Left renal pelvis (tissue), 4 donors: Measurements from ENCODE around the gene CIAO1. TPM values are rescaled to one million over a fixed set of nuclear protein-coding genes. Genes with fewer than 3 reads are reported as not detected.
"Not testable (repeated sequence)": the region's sequence is repeated elsewhere in the genome, so short reads cannot be mapped to it uniquely, and the experiment has no call there.

ENCODE experiments used
- DNase-seq, 4 donors: peaks; one replicate each; pipeline ENCODE4 v3.0.0-alpha.2; 2013; ENCODE audit warnings: low read depth in 4 of 4, low spot score in 3 of 4
- polyA plus RNA-seq, 4 donors: library from polyadenylated mRNA; unstranded; fragments of 120-200 nt; gene quantifications; one replicate each; pipeline ENCODE4 v1.2.1, GENCODE V29; 2013; ENCODE audit not compliant: insufficient read length in 4 of 4

The CIAO1 gene
- polyA plus RNA-seq, 4 donors, result 51.9 to 83.5 (median 61.1) TPM

DNA sequence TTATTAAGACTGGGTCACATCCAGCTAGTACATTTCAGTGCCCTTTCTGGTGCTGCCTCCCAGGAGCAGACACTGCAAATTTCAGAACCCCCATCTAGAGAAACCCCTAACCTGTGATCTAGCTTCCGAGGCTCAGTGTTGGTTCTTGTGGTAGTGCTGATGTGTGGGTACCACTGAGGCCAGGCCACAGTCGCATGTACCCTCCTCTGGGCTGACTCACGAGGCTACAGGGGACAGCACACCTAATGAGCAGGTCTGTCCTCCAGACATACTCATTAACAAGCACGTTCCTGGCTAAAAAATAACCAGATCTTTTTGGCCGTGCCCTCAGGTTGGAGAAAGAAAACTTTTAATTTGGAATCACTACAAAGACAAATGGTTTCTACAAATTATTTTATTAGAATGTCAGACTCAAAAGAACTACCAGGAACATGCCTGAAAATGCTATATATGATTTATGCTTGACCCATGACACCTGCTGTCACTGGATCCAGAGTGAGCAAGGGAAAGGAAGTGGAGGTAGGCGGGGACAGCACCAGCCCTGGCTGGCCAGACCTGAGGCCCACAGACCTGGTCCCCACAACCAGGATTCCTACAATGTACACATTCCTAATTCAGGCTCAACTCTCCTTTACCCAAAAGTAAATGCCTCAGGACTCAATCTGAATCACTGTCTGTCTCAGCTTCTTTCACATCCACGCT lies 8.5 kb downstream of the CIAO1 start:
- no peak for DNase-seq

- no peak for DNase-seq
Measured at GRCh38 chr2:96276787-96277499, 10.9 kb downstream of the CIAO1 start.

DNA sequence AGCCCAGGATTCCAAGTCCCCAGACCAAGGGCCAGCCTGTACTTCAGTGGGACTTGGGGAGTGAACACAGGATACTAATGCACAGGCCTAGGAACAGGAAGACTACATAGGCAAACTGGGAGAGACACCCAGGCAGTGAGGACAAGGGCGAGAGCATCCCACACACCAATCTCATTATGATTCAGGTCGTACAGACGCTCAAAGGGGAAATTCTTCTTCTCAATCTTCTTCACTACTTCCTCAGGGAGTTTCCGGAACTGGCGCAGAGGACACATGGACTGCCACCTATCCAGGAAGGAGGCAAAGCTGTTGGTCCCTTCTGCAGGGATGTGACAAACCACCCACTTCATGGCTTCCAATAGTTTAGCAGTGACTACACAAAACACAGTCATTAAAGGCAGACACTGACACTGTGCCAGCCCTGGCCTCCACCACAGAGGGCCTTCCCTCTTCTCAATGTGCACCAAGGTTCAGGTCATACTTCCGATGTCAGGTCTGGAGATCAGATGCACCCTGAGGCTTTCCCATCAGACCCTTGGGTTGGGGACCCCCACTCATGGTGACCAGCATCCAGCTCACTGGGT lies 21.3 kb downstream of the CIAO1 start:
- no peak for DNase-seq

GRCh38 chr2:96291751-96292150 lies 25.7 kb downstream of the CIAO1 start:
- no peak for DNase-seq

DNA sequence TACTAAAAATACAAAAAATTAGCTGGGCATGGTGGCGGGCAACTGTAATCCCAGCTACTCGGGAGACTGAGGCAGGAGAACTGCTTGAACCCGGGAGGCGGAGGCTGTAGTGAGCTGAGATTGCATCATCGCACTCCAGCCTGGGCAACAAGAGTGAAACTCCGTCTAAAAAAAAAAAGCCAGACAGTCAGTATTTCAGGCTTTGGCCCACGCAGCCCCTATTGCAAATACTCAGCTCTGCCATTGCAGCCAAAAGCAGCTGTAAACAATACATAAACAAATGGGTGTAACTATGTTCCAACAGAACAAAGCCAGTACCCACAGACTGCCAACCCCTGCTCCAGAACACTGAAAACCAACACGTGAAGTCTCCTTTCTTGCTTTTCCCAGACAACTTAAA lies 28.2 kb downstream of the CIAO1 start:
- not testable (repeated sequence) for DNase-seq

GRCh38 chr2:96296925-96297324 lies 30.9 kb downstream of the CIAO1 start:
- no peak for DNase-seq

GRCh38 chr2:96301865-96302264 lies 35.8 kb downstream of the CIAO1 start:
- no peak for DNase-seq

DNA sequence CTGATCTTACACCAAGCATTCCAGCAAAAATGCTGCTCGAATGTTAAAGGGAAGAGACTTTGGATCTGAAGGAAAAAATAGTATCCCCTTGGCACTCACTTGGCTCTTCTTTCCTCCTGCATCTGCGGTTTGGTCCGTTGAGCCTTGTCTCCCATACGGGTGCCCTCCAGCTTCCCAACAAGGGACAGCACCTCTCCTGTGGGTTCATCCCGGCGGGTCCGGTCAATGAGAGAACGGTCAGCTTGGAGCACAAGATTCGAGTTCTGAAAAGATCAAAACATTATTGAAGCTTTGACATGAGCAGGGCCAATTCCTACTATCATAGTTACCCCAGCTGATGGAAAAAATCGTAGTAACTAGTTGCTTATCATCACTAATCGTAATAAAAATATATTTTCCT lies 38.6 kb downstream of the CIAO1 start:
- DNase-seq, result no peak

- DNase-seq, result peak in 2 of 4 donors; percentile 64 to 70
Measured at GRCh38 chr2:96305091-96305978, 39.3 kb downstream of the CIAO1 start, which contains the start of gene SNRNP200. TSS of gene SNRNP200 (minus strand) at chr2:96305546. CDS start at chr2:96305437, 109 bp downstream.

- no peak for DNase-seq
Measured at GRCh38 chr2:96305979-96306308, 39.9 kb downstream of the CIAO1 start.

DNA sequence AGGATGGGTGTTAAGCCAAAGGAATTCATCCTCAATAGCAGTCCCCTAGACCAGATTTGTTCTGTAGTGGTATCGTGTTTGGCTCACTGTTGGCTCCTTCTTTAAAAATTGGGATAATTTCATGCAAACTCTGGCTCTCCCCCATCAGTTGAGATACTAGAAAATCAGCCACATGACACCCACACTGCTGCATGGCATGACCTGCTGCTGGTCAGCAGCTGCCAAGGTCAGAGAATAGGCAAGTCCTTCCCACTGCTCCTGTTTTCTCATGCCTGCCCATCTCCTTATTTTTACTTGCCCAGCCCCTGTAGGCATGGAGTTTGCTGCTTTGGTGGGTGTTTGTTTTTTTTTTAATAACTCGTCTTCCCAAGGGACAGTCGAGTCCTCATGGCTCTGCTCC lies 40.3 kb downstream of the CIAO1 start:
- no peak for DNase-seq

DNA sequence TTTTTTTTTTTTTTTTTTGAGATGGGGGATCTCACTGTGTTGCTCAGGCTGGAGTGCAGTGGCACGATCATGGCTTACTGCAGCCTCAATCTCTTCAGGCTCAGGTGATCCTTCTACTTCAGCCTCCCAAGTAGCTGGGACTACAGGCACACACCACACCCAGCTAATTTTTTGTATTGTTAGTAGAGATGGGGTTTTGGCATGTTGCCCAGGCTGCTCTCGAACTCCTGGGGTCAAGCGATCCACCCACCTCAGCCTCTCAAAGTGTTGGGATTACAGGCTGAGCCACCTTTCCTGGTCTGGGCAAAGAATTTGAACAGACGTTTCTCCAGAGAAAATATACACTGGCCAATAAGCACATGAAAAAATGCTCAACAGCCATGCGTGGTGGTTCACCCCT lies 42.2 kb downstream of the CIAO1 start:
- DNase-seq, result no peak

- no peak for DNase-seq
Measured at GRCh38 chr2:96315005-96315399, 49.0 kb downstream of the CIAO1 start.

GRCh38 chr2:96315400-96316071 lies 49.5 kb downstream of the CIAO1 start:
- no peak for DNase-seq

DNA sequence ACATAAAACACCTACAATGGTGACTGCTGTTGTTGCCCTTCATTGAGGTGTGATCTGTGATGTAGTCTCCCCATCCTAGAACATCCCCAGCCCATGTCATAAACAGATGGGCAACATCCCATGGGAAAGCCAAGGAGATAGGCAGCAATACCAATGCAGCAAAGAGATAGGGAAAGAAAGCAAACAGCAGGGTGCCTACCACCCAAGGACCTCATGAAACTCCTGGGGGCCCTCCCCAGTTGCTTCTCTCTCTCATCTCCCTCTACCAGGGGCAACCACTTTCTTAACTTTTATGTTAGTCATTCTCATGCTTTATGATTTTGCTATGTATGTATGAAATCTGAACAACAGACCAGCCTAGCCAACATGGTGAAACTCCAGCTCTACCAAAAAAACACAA lies 51.0 kb downstream of the CIAO1 start:
- DNase-seq, result no peak

DNA sequence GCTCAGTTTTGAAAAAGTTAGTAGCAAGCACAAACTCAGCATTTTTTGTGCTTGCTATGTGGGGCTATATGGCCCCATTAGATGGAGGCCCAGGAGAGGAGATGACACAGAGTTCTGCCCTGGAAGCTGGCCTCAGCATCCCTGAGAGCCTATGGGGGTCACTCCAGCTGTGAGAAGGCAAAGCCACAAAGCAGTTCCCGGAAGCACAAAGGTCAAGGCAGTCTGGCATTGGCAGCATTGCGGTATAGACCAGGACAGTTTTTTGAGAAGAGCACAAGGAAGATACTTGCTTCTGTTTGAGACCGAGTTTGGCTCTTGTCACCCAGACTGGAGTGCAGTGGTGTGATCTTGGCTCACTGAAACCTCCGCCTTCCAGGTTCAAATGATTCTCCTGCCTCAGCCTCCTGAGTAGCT lies 51.6 kb downstream of the CIAO1 start:
- DNase-seq, result no peak

DNA sequence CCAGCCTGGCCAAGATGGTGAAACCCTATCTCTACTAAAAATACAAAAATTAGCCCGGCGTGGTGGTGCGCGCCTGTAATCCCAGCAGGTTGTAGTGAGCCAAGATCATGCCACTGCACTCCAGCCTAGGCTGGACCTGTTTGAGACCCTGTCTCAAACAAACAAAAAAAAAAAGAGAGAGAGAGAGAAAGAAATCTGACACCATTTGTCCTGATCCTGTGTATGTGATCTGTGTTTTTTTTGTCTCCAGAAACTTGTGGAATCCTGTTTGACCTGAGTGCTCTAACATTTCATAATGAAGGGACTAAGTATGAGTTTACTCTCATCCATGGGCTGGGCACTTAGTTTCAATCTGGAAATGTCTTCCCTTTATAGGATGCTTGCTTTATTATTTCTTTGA lies 52.7 kb downstream of the CIAO1 start:
- DNase-seq, result no peak

GRCh38 chr2:96319396-96319795 lies 53.4 kb downstream of the CIAO1 start:
- no peak for DNase-seq

DNA sequence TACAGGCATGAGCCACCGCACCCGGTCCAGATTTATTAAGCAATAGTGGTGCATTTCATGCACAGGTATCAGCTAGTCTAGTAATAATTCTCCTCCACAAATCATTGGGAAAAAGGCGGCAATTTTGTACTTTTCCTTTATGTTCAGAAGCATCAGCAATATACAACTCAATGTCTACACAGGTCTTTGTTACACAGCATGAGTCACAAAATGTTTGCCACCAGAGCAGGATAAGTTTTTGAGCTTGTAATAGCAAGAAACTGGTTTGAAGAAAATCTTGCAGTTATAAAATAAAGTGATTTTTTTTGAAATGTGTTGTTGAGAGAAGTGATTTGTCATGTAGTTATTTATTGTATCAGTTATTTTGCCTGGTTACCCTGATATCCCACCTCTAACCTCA lies 54.3 kb downstream of the CIAO1 start:
- no peak for DNase-seq
